Neural cell (in vitro differentiated cells): ENCODE data around the gene SAP130. TPM values are rescaled to one million over a fixed set of nuclear protein-coding genes. Genes with fewer than 3 reads are reported as not detected.

Experiments used
- H2AFZ ChIP-seq: fragments of 200-600, 300-800 bp; sonication (generic), shearing (Covaris generic); 2 replicates; pipeline ENCODE4 v1.6.0; 2014; ENCODE audit warnings: low read depth, mild to moderate bottlenecking, antibody characterized with exemption, low read length, moderate library complexity
- H3F3A ChIP-seq: fragments of 200-600 bp; shearing (Covaris generic); 2 replicates; pipeline ENCODE4 v1.6.1; 2016; ENCODE audit warnings: mild to moderate bottlenecking, moderate library complexity, mixed read lengths, antibody characterized with exemption, low read length; ENCODE audit not compliant: insufficient read depth, poor library complexity, severe bottlenecking
- H3K27ac ChIP-seq: fragments of 200-600, 300-800 bp; sonication (generic), shearing (Covaris generic); 2 replicates; pipeline ENCODE4 v1.5.1; 2014; ENCODE audit warnings: mild to moderate bottlenecking, low read length, moderate library complexity
- H3K27me3 ChIP-seq: fragments of 300-800, 200-600 bp; sonication (generic), shearing (Covaris generic); 2 replicates; pipeline ENCODE4 v1.6.0; 2014; ENCODE audit warnings: mild to moderate bottlenecking, low read depth, low read length, moderate library complexity; ENCODE audit not compliant: insufficient read depth
- H3K36me3 ChIP-seq: fragments of 300-800, 200-600 bp; sonication (generic), shearing (Covaris generic); 2 replicates; pipeline ENCODE4 v1.5.1; 2014; ENCODE audit warnings: mild to moderate bottlenecking, antibody characterized with exemption, low read length, moderate library complexity; ENCODE audit not compliant: insufficient read depth
- H3K4me2 ChIP-seq: fragments of 300-800, 200-600 bp; sonication (generic), shearing (Covaris generic); 2 replicates; pipeline ENCODE4 v1.6.0; 2014; ENCODE audit warnings: mild to moderate bottlenecking, low read length
- H3K4me3 ChIP-seq: fragments of 300-800, 200-600 bp; sonication (generic), shearing (Covaris generic); 2 replicates; pipeline ENCODE4 v1.5.1; 2014; ENCODE audit warnings: mild to moderate bottlenecking, low read length, moderate library complexity
- H3K79me2 ChIP-seq: fragments of 200-600 bp; shearing (Covaris generic); replicated peaks from 2 replicates; pipeline ENCODE4 v1.6.0; 2014; ENCODE audit warnings: mild to moderate bottlenecking, low read length, moderate library complexity; ENCODE audit not compliant: insufficient read depth
- H3K9ac ChIP-seq: fragments of 300-800, 200-600 bp; sonication (generic), shearing (Covaris generic); 2 replicates; pipeline ENCODE4 v1.6.1; 2016; ENCODE audit warnings: mild to moderate bottlenecking, low read length, mixed read lengths
- H3K9me2 ChIP-seq: fragments of 200-600 bp; shearing (Covaris generic); 2 replicates; pipeline ENCODE4 v1.6.1; 2016; ENCODE audit warnings: mild to moderate bottlenecking, low read length, mixed read lengths; ENCODE audit not compliant: insufficient read depth
- H3K9me3 ChIP-seq: fragments of 200-600, 300-800 bp; sonication (generic), shearing (Covaris generic); 2 replicates; pipeline ENCODE4 v1.6.1; 2016; ENCODE audit warnings: mild to moderate bottlenecking, mixed run types, low read length, moderate library complexity, mixed read lengths
- H4K20me1 ChIP-seq: fragments of 200-600 bp; shearing (Covaris generic); 2 replicates; pipeline ENCODE4 v1.6.1; 2016; ENCODE audit warnings: mild to moderate bottlenecking, mixed run types; ENCODE audit not compliant: insufficient read depth
- CTCF ChIP-seq: fragments of 450-650 bp; IDR thresholded peaks from 2 replicates; pipeline ENCODE4 v1.5.1; 2014; ENCODE audit warnings: antibody characterized with exemption, mild to moderate bottlenecking, moderate library complexity; ENCODE audit not compliant: poor library complexity, severe bottlenecking
- EP300 ChIP-seq: fragments of 450-650 bp; conservative IDR thresholded peaks from 2 replicates; pipeline ENCODE4 v1.6.1; 2014; ENCODE audit warnings: antibody characterized with exemption, mild to moderate bottlenecking, moderate library complexity; ENCODE audit not compliant: poor library complexity, severe bottlenecking
- EZH2 ChIP-seq: fragments of 200-600, 300-800 bp; shearing (Covaris generic), sonication (generic); IDR thresholded peaks from 2 replicates; pipeline ENCODE4 v1.6.1; 2014; ENCODE audit warnings: antibody characterized with exemption, low read length, borderline replicate concordance, mild to moderate bottlenecking; ENCODE audit not compliant: insufficient read depth, poor library complexity, severe bottlenecking
- MXI1 ChIP-seq: fragments of 450-650 bp; conservative IDR thresholded peaks from 2 replicates; pipeline ENCODE4 v1.6.1; 2014; ENCODE audit warnings: antibody characterized with exemption, mild to moderate bottlenecking; ENCODE audit not compliant: poor library complexity, severe bottlenecking
- POLR2AphosphoS5 ChIP-seq: IDR thresholded peaks from 2 replicates; pipeline ENCODE4 v1.6.1; 2012
- RAD21 ChIP-seq: fragments of 450-650 bp; conservative IDR thresholded peaks from 2 replicates; pipeline ENCODE4 v1.6.1; 2014; ENCODE audit warnings: antibody characterized with exemption, mild to moderate bottlenecking, moderate library complexity
- REST ChIP-seq: IDR thresholded peaks from 2 replicates; pipeline ENCODE4 v1.6.1; 2012; ENCODE audit warnings: borderline replicate concordance
- SMC3 ChIP-seq: fragments of 450-650 bp; conservative IDR thresholded peaks from 2 replicates; pipeline ENCODE4 v1.6.1; 2014; ENCODE audit warnings: antibody characterized with exemption, mild to moderate bottlenecking, moderate library complexity; ENCODE audit not compliant: poor library complexity
- TAF1 ChIP-seq: IDR thresholded peaks from 2 replicates; pipeline ENCODE4 v1.6.1; 2012; ENCODE audit warnings: low read depth
- polyA plus RNA-seq: library from polyadenylated mRNA; depleted of rRNA; stranded (reverse); fragments of >200 nt; gene quantifications from 2 replicates; pipeline ENCODE4 v1.2.3, GENCODE V29; 2014

SAP130 gene
- polyA plus RNA-seq, 1 donor from 2014 or later, result 5.6 TPM

- no peak overlapping the region for H3K9ac ChIP-seq
- H3K27ac ChIP-seq, result no peak overlapping the region
- H3K36me3 ChIP-seq, result no peaks in the 10 kb centered on the region
These were observed 58.4 kb downstream of the SAP130 start for GRCh38 chr2:127969446-127969845.

GRCh38 chr2:127968610-127969339, 59.1 kb downstream of the SAP130 start:
- H3K4me3 ChIP-seq, result no peak overlapping the region
- H3K9ac ChIP-seq, result no peak overlapping the region
- TF ChIP-seq EZH2 (no peak), EP300 (no peak), REST (no peak), TAF1 (no peak), RAD21 (no peak), POLR2AphosphoS5 (no peak)

More at GRCh38 chr2:127969446-127969845, 58.4 kb downstream of the SAP130 start:
- Histone ChIP-seq H3K4me2 (no peak overlapping the region), H3F3A (no peaks in the 10 kb centered on the region), H4K20me1 (no peaks in the 10 kb centered on the region), H3K9me3 (no peaks in the 10 kb centered on the region), H3K79me2 (no peaks in the 10 kb centered on the region), H2AFZ (no peak overlapping the region), H3K9me2 (no peaks in the 10 kb centered on the region), H3K27me3 (no peaks in the 10 kb centered on the region), H3K4me3 (no peak overlapping the region)
- TF ChIP-seq EZH2 (no peak), SMC3 (no peak), CTCF (no peak), TAF1 (no peak), MXI1 (no peak), RAD21 (no peak), EP300 (no peak), REST (no peak), POLR2AphosphoS5 (no peak)

More at GRCh38 chr2:127968610-127969339, 59.1 kb downstream of the SAP130 start:
- Histone ChIP-seq H3F3A (no peaks in the 10 kb centered on the region), H3K9me3 (no peaks in the 10 kb centered on the region), H3K79me2 (no peaks in the 10 kb centered on the region), H4K20me1 (no peaks in the 10 kb centered on the region), H3K4me2 (no peak overlapping the region), H3K27me3 (no peaks in the 10 kb centered on the region), H3K27ac (no peak overlapping the region), H3K36me3 (no peaks in the 10 kb centered on the region), H3K9me2 (no peaks in the 10 kb centered on the region), H2AFZ (no peak overlapping the region)
